HCT116 (cell line): ENCODE data around the gene ATRN. TPM values are rescaled to one million over a fixed set of nuclear protein-coding genes. Genes with fewer than 3 reads are reported as not detected.

ENCODE experiments used
- ATAC-seq: fragments of 200-7000 bp; cut with Tn5 transposase; 2 replicates; pipeline ENCODE4 v1.9.1; 2020; ENCODE audit warnings: mild to moderate bottlenecking, moderate library complexity
- BruUV-seq: library from RNA; stranded (reverse); fragments of 400-500 nt; replicated peaks from 2 replicates; lab custom pipeline; 2021; lab: Mats Ljungman, UMichigan
- CTCF ChIA-PET: fragments of 300-600 bp; sonication (Branson Sonifier 250); formaldehyde crosslinking; loops from one replicate; lab custom pipeline; 2021; ENCODE audit warnings: antibody characterized with exemption; lab: Charles Lee
- POLR2A ChIA-PET: fragments of 300-600, 350-600 bp; sonication (Branson Sonifier 250); formaldehyde crosslinking; loops from one replicate; lab custom pipeline; 2021; ENCODE audit warnings: antibody characterized with exemption; lab: Charles Lee
- RAD21 ChIA-PET, 2 experiments: fragments of 300-600 bp; sonication (Branson Sonifier 250); formaldehyde crosslinking; loops; one replicate each; lab custom pipeline; 2023; ENCODE audit warnings: low total read pairs in 2 of 2; ENCODE audit not compliant: uncharacterized antibody in 2 of 2, unreplicated experiment in 2 of 2, low non-redundant PET in 1 of 2; lab: Charles Lee
- DNase-seq: peaks from one replicate; pipeline ENCODE4 v3.0.0-alpha.2; 2010; ENCODE audit warnings: low read depth, low spot score
- H2AFZ ChIP-seq: fragments of 200-600 bp; shearing (Covaris generic), sonication (generic); 2 replicates; pipeline ENCODE4 v1.6.1; 2017; ENCODE audit warnings: low read depth, mixed run types, mixed read lengths, antibody characterized with exemption, low read length; ENCODE audit not compliant: poor library complexity, severe bottlenecking
- H3K27ac ChIP-seq: 2 replicates; pipeline ENCODE4 v1.5.1; 2012; ENCODE audit warnings: low read depth, low read length
- H3K27me3 ChIP-seq: fragments of 200-600 bp; sonication (generic); 2 replicates; pipeline ENCODE4 v1.6.1; 2016; ENCODE audit warnings: mixed run types, low read length, mixed read lengths; ENCODE audit not compliant: insufficient read depth
- H3K36me3 ChIP-seq, 2 experiments: fragments of 200-500 bp in 1 of 2; fragments of 200-600 bp in 1 of 2; sonication (Bioruptor generic) in 1 of 2; sonication (generic) in 1 of 2; 2 replicates each; pipeline versions ENCODE4 v1.5.1 to v1.6.1; 2014 to 2016; ENCODE audit warnings: low read length in 2 of 2, inconsistent platforms in 1 of 2, mixed read lengths in 1 of 2, mixed run types in 1 of 2; ENCODE audit not compliant: insufficient read depth in 2 of 2, control insufficient read depth in 1 of 2
- H3K4me1 ChIP-seq, 2 experiments: fragments of 200-600 bp in 1 of 2; sonication (generic) in 1 of 2; 2 replicates each; pipeline versions ENCODE4 v1.5.1 to v1.6.1; 2012 to 2017; ENCODE audit warnings: low read length in 2 of 2, inconsistent platforms in 1 of 2, mild to moderate bottlenecking in 1 of 2, mixed read lengths in 1 of 2, mixed run types in 1 of 2, moderate library complexity in 1 of 2; ENCODE audit not compliant: insufficient read depth in 2 of 2, control insufficient read depth in 1 of 2
- H3K4me2 ChIP-seq: fragments of 200-600 bp; sonication (generic); 2 replicates; pipeline ENCODE4 v1.6.1; 2017; ENCODE audit warnings: mixed run types, low read length, mixed read lengths
- H3K4me3 ChIP-seq, 2 experiments: fragments of 200-600 bp in 1 of 2; sonication (generic) in 1 of 2; replicated peaks in 1 of 2; 2 replicates each; pipeline ENCODE4 v1.5.1; 2011 to 2016; ENCODE audit warnings: low read length in 2 of 2, control low read depth in 1 of 2, low read depth in 1 of 2, mild to moderate bottlenecking in 1 of 2, mixed read lengths in 1 of 2, mixed run types in 1 of 2
- H3K79me2 ChIP-seq: fragments of 200-600 bp; sonication (generic); 2 replicates; pipeline ENCODE4 v1.6.1; 2017; ENCODE audit warnings: mild to moderate bottlenecking, mixed run types, low read length, moderate library complexity, mixed read lengths; ENCODE audit not compliant: insufficient read depth
- H3K9ac ChIP-seq: fragments of 200-600 bp; sonication (generic); 2 replicates; pipeline ENCODE4 v1.6.1; 2016; ENCODE audit warnings: low read length, mixed read lengths
- H3K9me2 ChIP-seq: fragments of 200-600 bp; sonication (generic), shearing (Covaris generic); 2 replicates; pipeline ENCODE4 v1.6.1; 2017; ENCODE audit warnings: mixed run types, mild to moderate bottlenecking, moderate library complexity; ENCODE audit not compliant: insufficient read depth
- H3K9me3 ChIP-seq, 2 experiments: fragments of 200-500 bp in 1 of 2; fragments of 200-600 bp in 1 of 2; sonication (Bioruptor generic) in 1 of 2; sonication (generic) in 1 of 2; 2 replicates each; pipeline ENCODE4 v1.6.1; 2014 to 2017; ENCODE audit warnings: low read length in 2 of 2, mixed read lengths in 2 of 2, inconsistent platforms in 1 of 2, low read depth in 1 of 2, mild to moderate bottlenecking in 1 of 2, mixed run types in 1 of 2, moderate library complexity in 1 of 2; ENCODE audit not compliant: control insufficient read depth in 1 of 2, insufficient read depth in 1 of 2
- H4K20me1 ChIP-seq: fragments of 200-600 bp; sonication (generic), shearing (Covaris generic); 2 replicates; pipeline ENCODE4 v1.6.1; 2017; ENCODE audit warnings: mixed run types, mild to moderate bottlenecking, moderate library complexity; ENCODE audit not compliant: insufficient read depth
- ATF3 ChIP-seq: IDR thresholded peaks from 2 replicates; pipeline ENCODE4 v1.6.1; 2012
- CBX3 ChIP-seq: IDR thresholded peaks from 2 replicates; pipeline ENCODE4 v1.6.1; 2012; ENCODE audit warnings: low read depth
- CEBPB ChIP-seq: IDR thresholded peaks from 2 replicates; pipeline ENCODE4 v1.6.1; 2012; ENCODE audit warnings: low read depth
- CTCF ChIP-seq, 3 experiments: fragments of 200-600 bp in 1 of 3; sonication (generic) in 1 of 3; IDR thresholded peaks in 2 of 3; conservative IDR thresholded peaks in 1 of 3; 2 replicates each; pipeline ENCODE4 v1.5.1; 2012 to 2017; ENCODE audit warnings: low read depth in 2 of 3, low read length in 2 of 3, antibody characterized with exemption in 1 of 3, borderline replicate concordance in 1 of 3, control low read depth in 1 of 3, mild to moderate bottlenecking in 1 of 3, mixed read lengths in 1 of 3, mixed run types in 1 of 3, moderate library complexity in 1 of 3; ENCODE audit not compliant: insufficient read depth in 1 of 3
- ELF1 ChIP-seq: IDR thresholded peaks from 2 replicates; pipeline ENCODE4 v1.6.1; 2012; ENCODE audit warnings: low read depth, borderline replicate concordance
- EZH2 ChIP-seq: fragments of 200-600 bp; sonication (generic); IDR thresholded peaks from 2 replicates; pipeline ENCODE4 v1.6.1; 2017; ENCODE audit warnings: antibody characterized with exemption, mixed run types
- EZH2phosphoT487 ChIP-seq: fragments of 200-600 bp; IDR thresholded peaks from 2 replicates; pipeline ENCODE4 v1.6.1; 2018; ENCODE audit warnings: antibody characterized with exemption, borderline replicate concordance
- FOSL1 ChIP-seq: IDR thresholded peaks from 2 replicates; pipeline ENCODE4 v1.6.1; 2012; ENCODE audit warnings: low read depth
- JUND ChIP-seq: IDR thresholded peaks from 2 replicates; pipeline ENCODE4 v1.6.1; 2012
- MAX ChIP-seq: IDR thresholded peaks from 2 replicates; pipeline ENCODE4 v1.6.1; 2012
- POLR2AphosphoS5 ChIP-seq: IDR thresholded peaks from 2 replicates; pipeline ENCODE4 v1.6.1; 2011; ENCODE audit warnings: mild to moderate bottlenecking, low read depth, low read length, moderate library complexity
- RAD21 ChIP-seq: IDR thresholded peaks from 2 replicates; pipeline ENCODE4 v1.6.1; 2012; ENCODE audit warnings: low read depth, mild to moderate bottlenecking
- REST ChIP-seq: IDR thresholded peaks from 2 replicates; pipeline ENCODE4 v1.6.1; 2012; ENCODE audit warnings: low read depth
- SIN3A ChIP-seq: IDR thresholded peaks from 2 replicates; pipeline ENCODE4 v1.6.1; 2012; ENCODE audit warnings: low read depth
- SP1 ChIP-seq: IDR thresholded peaks from 2 replicates; pipeline ENCODE4 v1.6.1; 2012; ENCODE audit warnings: low read depth
- SRF ChIP-seq: IDR thresholded peaks from 2 replicates; pipeline ENCODE4 v1.6.1; 2012; ENCODE audit warnings: low read depth
- ZBTB33 ChIP-seq: IDR thresholded peaks from 2 replicates; pipeline ENCODE4 v1.6.1; 2011; ENCODE audit warnings: mild to moderate bottlenecking, low read length, moderate library complexity; ENCODE audit not compliant: insufficient replicate concordance; ENCODE audit errors: extremely low read depth
- ZFX ChIP-seq: fragments of 450-650 bp; IDR thresholded peaks from 2 replicates; pipeline ENCODE4 v1.6.1; 2017
- intact Hi-C: fragments of 100-400 bp; cut with micrococcal nuclease; formaldehyde crosslinking; loops from 2 replicates; pipeline ENCODE4 v1.10.0; 2022
- total RNA-seq: library from RNA; stranded (reverse); gene quantifications from one replicate; pipeline ENCODE4 v1.2.1, GENCODE V29; 2021; ENCODE audit not compliant: unreplicated experiment

Gene ATRN
- total RNA-seq, 1 experiment from 2014 or later, result 24.4 TPM

- no peaks in the 10 kb centered on the region for H3K4me1 ChIP-seq
- no peak overlapping the region for H3K9ac ChIP-seq
- no peaks in the 10 kb centered on the region for H3K27me3 ChIP-seq
- no peak overlapping the region for H2AFZ ChIP-seq
- ATAC-seq (no peak), DNase-seq (no peak)
- ChIA-PET POLR2A (no interaction called here), RAD21 (no interaction called here), CTCF (no interaction called here)
- H3K36me3 ChIP-seq, result no peaks in the 10 kb centered on the region
- intact Hi-C loops, result no loop called here
- H3K4me3 ChIP-seq, result no peak overlapping the region
- no peaks in the 10 kb centered on the region for H4K20me1 ChIP-seq
- no peak overlapping the region for H3K4me2 ChIP-seq
- no peak overlapping the region for H3K27ac ChIP-seq
- TF ChIP-seq ZBTB33 (no peak), ZFX (no peak), ATF3 (no peak), SRF (no peak), CEBPB (no peak), RAD21 (no peak), SP1 (no peak), CTCF (IDR thresholded peaks at IDR 0.05 in 2 of 3, conservative IDR thresholded peaks at IDR 0.05 in 1 of 3; ENCODE audit: borderline replicate concordance in 1 of 3, insufficient read depth in 1 of 3, low read depth in 2 of 3, low read length in 2 of 3) (no peak), MAX (no peak), CBX3 (no peak), REST (no peak), EZH2phosphoT487 (no peak), JUND (no peak), SIN3A (no peak), FOSL1 (no peak), EZH2 (no peak), POLR2AphosphoS5 (no peak), ELF1 (no peak)
- no peaks in the 10 kb centered on the region for H3K9me3 ChIP-seq
- no peaks in the 10 kb centered on the region for H3K9me2 ChIP-seq
- no TSS peak for BruUV-seq
- H3K79me2 ChIP-seq, result no peaks in the 10 kb centered on the region
These were observed 151.6 kb downstream of the ATRN start for GRCh38 chr20:3622406-3622805.
